Right cardiac atrium (tissue), 5 donors: ENCODE data around the gene PRAMEF13. TPM values are rescaled to one million over a fixed set of nuclear protein-coding genes. Genes with fewer than 3 reads are reported as not detected.
"Not testable (repeated sequence)": the region's sequence is repeated elsewhere in the genome, so short reads cannot be mapped to it uniquely, and the experiment has no call there.

ENCODE experiments used
- ATAC-seq, 2 donors: fragments of 200-7000 bp; cut with Tn5 transposase; one replicate each; pipeline versions ENCODE4 v1.8.0 to v1.9.1; 2020; ENCODE audit warnings: moderate library complexity in 2 of 2, mild to moderate bottlenecking in 1 of 2
- DNase-seq, 3 donors: peaks; one replicate each; pipeline ENCODE4 v3.0.0-alpha.2; 2020
- H3K27ac ChIP-seq: one replicate; pipeline ENCODE4 v1.5.1; 2013; ENCODE audit warnings: mild to moderate bottlenecking, low read length, control low read depth, moderate library complexity
- H3K27me3 ChIP-seq: one replicate; pipeline ENCODE4 v1.6.1; 2013; ENCODE audit not compliant: control insufficient read depth, insufficient read depth
- H3K4me1 ChIP-seq: one replicate; pipeline ENCODE4 v1.6.1; 2013; ENCODE audit warnings: low read length; ENCODE audit not compliant: control insufficient read depth, insufficient read depth
- H3K4me3 ChIP-seq: one replicate; pipeline ENCODE4 v1.5.1; 2013; ENCODE audit warnings: low read length, control low read depth
- H3K9me3 ChIP-seq: one replicate; pipeline ENCODE4 v1.6.1; 2013; ENCODE audit warnings: low read length; ENCODE audit not compliant: control insufficient read depth
- WGBS: extraction: QIAGEN DNeasy Blood & Tissue Kit; methylation state at CpG from one replicate; pipeline ENCODE4 v1.1.7; 2013; 5-methylcytosine and 5-hydroxymethylcytosine counted together
- intact Hi-C, 4 donors: fragments of 100-400 bp; cut with DNase I; formaldehyde crosslinking; loops; one replicate each; pipeline versions ENCODE4 v1.11.0 to v1.14.0; 2022 to 2023
- polyA plus RNA-seq: library from polyadenylated mRNA; stranded (reverse); fragments of 200-250 nt; gene quantifications from one replicate; pipeline ENCODE4 v1.2.3, GENCODE V29; 2013
- total RNA-seq, 4 donors: library from RNA; stranded (reverse); fragmentation: NEBNext Ultra II Directional; extraction: Animal tissue kit (Norgen Biotek cat#: 25700); gene quantifications; one replicate each; pipeline ENCODE4 v1.2.1, GENCODE V29; 2021
- donor health status: healthy with polysubstance abuse.
- donor health status: DM: no; HTN: yes; CAD: no.
- donor health status: DM: no; HTN: no; CAD: no.
- donor health status: DM: no; HTN: yes; CAD: no; lungs with severe emphysema.
- donor health status: DM: yes; HTN: yes; CAD: no.

The PRAMEF13 gene
- total and polyA plus RNA-seq, 5 donors: not detected

GRCh38 chr1:13155909-13156308, 45.3 kb downstream of the PRAMEF13 start, which contains the start of gene PRAMEF26:
PRAMEF26 (minus strand) TSS chr1:13156009; CDS start chr1:13153095, 2,914 bp downstream.
- H3K27me3 ChIP-seq, H3K9me3 ChIP-seq, DNase-seq, ATAC-seq, H3K4me3 ChIP-seq, H3K4me1 ChIP-seq, intact Hi-C loops, H3K27ac ChIP-seq: not testable (repeated sequence)
- 89% methylated on average over 1 of the region's 5 CpGs for WGBS

Other genes with a start within 250 kb of the PRAMEF13 start
- not detected for gene PRAMEF27, start 144.8 kb downstream of the PRAMEF13 start, total RNA-seq
- not detected for gene PRAMEF27, start 144.8 kb downstream of the PRAMEF13 start, polyA plus RNA-seq
- gene HNRNPCL3, start 140.6 kb downstream of the PRAMEF13 start, total RNA-seq: not detected
- gene HNRNPCL3, start 140.6 kb downstream of the PRAMEF13 start, polyA plus RNA-seq: not detected
- not detected for gene PRAMEF25, start 130.6 kb downstream of the PRAMEF13 start, total RNA-seq
- gene PRAMEF25, start 130.6 kb downstream of the PRAMEF13 start, polyA plus RNA-seq: not detected
- not detected for gene HNRNPCL2, start 84.6 kb downstream of the PRAMEF13 start, total RNA-seq
- gene HNRNPCL2, start 84.6 kb downstream of the PRAMEF13 start, polyA plus RNA-seq: not detected
- not detected for gene PRAMEF26, start 45.4 kb downstream of the PRAMEF13 start, total RNA-seq
- not detected for gene PRAMEF26, start 45.4 kb downstream of the PRAMEF13 start, polyA plus RNA-seq
- gene HNRNPCL4, start 35.8 kb downstream of the PRAMEF13 start, total RNA-seq: not detected
- gene HNRNPCL4, start 35.8 kb downstream of the PRAMEF13 start, polyA plus RNA-seq: not detected
- gene PRAMEF9, start 29.6 kb downstream of the PRAMEF13 start, total RNA-seq: not detected
- gene PRAMEF9, start 29.6 kb downstream of the PRAMEF13 start, polyA plus RNA-seq: not detected
- not detected for gene PRAMEF18, start 24.7 kb upstream of the PRAMEF13 start, total RNA-seq
- gene PRAMEF18, start 24.7 kb upstream of the PRAMEF13 start, polyA plus RNA-seq: not detected
- gene PRAMEF5, start 52.8 kb upstream of the PRAMEF13 start, total RNA-seq: not detected
- gene PRAMEF5, start 52.8 kb upstream of the PRAMEF13 start, polyA plus RNA-seq: not detected
- gene PRAMEF8, start 83.7 kb upstream of the PRAMEF13 start, total RNA-seq: not detected
- gene PRAMEF8, start 83.7 kb upstream of the PRAMEF13 start, polyA plus RNA-seq: not detected
- gene PRAMEF33, start 102.1 kb upstream of the PRAMEF13 start, total RNA-seq: not detected
- not detected for gene PRAMEF33, start 102.1 kb upstream of the PRAMEF13 start, polyA plus RNA-seq
- gene PRAMEF15, start 114.2 kb upstream of the PRAMEF13 start, total RNA-seq: not detected
- gene PRAMEF15, start 114.2 kb upstream of the PRAMEF13 start, polyA plus RNA-seq: not detected
- gene PRAMEF14, start 145.7 kb upstream of the PRAMEF13 start, total RNA-seq: not detected
- not detected for gene PRAMEF14, start 145.7 kb upstream of the PRAMEF13 start, polyA plus RNA-seq
- gene PRAMEF19, start 170.5 kb upstream of the PRAMEF13 start, total RNA-seq: not detected
- gene PRAMEF19, start 170.5 kb upstream of the PRAMEF13 start, polyA plus RNA-seq: not detected
- gene PRAMEF17, start 188.2 kb upstream of the PRAMEF13 start, total RNA-seq: not detected
- not detected for gene PRAMEF17, start 188.2 kb upstream of the PRAMEF13 start, polyA plus RNA-seq
- gene PRAMEF20, start 209.0 kb upstream of the PRAMEF13 start, total RNA-seq: not detected
- not detected for gene PRAMEF20, start 209.0 kb upstream of the PRAMEF13 start, polyA plus RNA-seq